GM19239 (cell line): Measurements from ENCODE around the gene CCND2.

Source experiments
- DNase-seq: peaks from one replicate; pipeline ENCODE4 v3.0.0; 2011; ENCODE audit warnings: low spot score; ENCODE audit not compliant: insufficient read length
- FAIRE-seq: peaks from 2 replicates; lab custom pipeline; 2011; peaks lifted over from hg19 to GRCh38; lab: Jason Lieb, UNC

CCND2 gene

DNA sequence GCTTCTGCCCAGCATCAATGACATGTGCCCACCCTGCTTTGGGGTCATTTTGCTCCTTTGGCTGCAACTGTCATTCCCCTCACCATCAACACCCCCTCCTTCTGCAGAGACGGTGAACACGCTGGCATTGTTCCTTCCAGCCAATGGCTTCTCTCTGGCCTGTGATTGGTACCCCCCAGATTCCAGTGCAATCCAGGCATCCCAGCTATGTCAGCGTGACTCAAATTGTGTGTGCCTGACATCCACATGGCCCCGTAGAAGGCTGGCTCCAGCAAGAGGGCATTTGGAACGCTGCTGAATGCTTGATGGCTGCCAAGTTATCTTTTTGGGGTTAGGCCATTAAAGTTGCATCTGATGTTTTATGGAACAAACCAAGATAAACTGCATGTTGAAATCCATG, 21.0 kb upstream of the CCND2 start:
- DNase-seq (no peak), FAIRE-seq (no peak)

- peak; percentile 8 for FAIRE-seq
These were observed 17.3 kb upstream of the CCND2 start for GRCh38 chr12:4256043-4256826.

DNA sequence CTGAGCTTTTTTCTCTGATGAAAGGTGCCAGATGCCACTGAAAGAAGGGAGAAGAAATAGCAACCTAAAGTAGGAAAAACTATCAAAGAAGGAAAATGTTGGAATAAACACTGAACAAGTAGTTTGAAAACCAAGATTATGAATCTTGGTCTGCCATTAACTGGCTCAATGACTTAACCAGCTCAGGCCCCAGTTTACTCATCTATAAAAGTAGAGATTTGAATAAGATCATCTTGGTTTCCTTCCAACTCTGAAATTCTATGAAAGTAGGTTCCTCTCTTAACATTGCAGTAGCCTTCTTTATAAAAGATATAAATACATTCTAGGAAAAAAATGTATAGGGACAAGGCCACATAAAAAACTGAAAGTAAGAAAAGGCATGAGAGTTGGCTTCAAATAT, 16.1 kb upstream of the CCND2 start:
- peak; percentile 83 for FAIRE-seq
- DNase-seq, result no peak

More at GRCh38 chr12:4256043-4256826, 17.3 kb upstream of the CCND2 start:
- no peak for DNase-seq

- DNase-seq (no peak), FAIRE-seq (no peak)
These were observed 14.5 kb upstream of the CCND2 start for GRCh38 chr12:4259099-4259498.

GRCh38 chr12:4261655-4262054, 11.9 kb upstream of the CCND2 start:
- FAIRE-seq (no peak), DNase-seq (no peak)

GRCh38 chr12:4265280-4265679, 8.3 kb upstream of the CCND2 start:
- DNase-seq, result no peak
- FAIRE-seq, result no peak

GRCh38 chr12:4266990-4267389, 6.6 kb upstream of the CCND2 start:
- FAIRE-seq, result peak; percentile 31
- DNase-seq, result no peak

DNA sequence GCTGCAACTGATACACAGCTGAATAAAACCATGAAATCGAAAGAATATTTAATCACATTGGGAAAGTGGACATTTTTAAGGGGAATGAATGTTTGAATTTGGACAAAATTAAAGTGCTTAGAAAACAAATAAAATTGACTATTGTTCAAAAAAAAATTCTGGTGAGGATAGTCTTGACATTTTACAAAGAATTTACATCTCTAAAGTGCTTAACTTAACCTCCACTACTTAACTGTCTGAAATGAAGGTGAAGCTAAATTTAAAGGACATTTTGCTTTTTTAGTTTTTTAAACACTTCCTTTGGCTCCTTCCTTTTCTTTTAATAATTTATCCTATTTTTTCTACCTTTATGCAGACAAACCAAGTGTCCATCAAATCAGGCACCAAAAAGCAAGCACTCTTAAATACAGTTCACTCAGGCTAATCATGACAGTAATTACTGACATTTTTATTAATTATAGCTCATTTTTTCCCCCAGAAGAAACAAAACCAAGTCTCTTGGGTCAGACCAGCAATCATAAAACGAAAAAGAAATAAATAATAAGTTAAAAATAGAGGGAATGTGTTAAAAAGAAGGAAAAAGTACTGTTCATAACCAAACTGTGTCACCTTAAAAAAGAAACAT, 5.7 kb upstream of the CCND2 start:
- no peak for DNase-seq
- FAIRE-seq, result no peak

DNA sequence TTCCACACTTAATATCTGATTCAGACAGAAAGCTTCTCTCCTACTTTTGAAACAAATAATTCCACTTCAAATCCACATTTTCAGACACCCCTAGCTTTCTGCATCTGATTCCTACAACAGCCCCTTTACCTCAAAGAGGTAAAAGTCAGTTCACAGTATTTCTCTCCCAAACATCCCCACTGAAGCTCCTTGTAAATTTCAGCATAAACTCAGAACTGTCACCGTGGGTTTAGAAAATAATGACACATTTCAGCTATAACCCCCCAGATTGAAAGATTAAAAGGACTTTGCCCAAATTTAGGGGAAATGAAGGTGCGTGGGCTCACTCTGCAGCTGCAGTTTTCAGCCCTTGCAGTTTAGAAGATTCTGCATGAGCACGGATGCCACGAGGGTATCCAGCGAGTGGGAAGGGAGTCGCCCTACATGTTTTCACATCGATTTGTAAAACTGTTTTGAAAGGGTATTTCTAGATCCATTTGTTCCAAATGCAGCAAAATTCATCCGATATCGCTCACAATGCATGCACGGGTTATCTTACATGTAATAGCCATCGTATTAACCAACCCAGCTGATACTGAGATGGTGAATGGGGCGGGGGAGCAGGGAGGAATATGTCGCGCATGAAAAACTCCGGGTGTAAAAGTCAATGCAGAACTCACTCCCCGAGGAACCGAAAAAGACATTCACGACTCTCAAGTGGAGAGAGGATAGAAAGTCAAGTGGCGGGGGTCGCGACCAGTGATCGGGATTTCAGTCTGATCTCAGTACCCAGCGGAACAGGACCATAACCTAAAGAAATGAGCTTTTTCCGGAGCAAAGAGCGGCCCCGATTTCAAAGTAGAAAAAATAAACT, 5.0 kb upstream of the CCND2 start:
- FAIRE-seq, result peak; percentile 85
- no peak for DNase-seq

- DNase-seq, result peak; percentile 67
- FAIRE-seq, result peak; percentile 64
These were observed 4.1 kb upstream of the CCND2 start for GRCh38 chr12:4269279-4269991.

DNA sequence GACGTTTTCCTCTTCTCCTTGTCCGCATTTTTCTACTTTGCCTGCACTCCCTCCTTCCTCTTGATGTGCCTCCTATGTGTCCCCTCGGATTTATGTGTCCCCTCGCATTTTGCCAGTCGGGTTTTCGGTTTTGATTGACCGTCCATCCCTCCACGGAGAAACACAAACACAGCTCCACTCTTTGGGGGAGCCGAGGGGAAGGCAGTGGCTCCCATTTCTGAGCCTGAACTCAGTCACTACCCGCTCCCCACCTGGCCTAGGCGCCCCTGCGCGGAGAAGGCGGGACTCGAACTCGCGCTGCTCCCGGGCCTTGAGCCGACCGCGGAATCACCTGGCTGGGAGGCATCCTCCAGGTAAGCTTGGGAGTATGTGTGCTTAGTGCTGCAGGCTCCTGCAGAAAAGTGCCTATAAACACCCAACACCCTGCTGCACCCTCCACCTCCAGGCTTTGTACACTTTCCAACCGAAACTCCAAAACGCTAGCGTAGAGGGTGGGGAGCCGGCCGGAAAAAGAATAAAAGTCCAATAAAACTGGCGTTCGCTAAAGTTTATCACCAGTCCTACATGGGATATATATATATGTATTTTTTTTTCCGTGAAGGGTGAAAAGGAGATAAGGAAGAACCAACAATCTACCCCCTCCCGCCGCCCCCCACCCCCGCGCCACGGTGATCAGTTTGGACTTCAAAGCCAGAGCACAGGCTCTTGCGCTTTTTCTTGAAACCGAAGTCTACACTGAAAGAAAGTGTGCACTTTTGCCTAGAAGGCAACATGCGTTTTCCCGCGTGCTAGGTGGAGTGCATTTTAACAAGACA, 3.3 kb upstream of the CCND2 start:
- no peak for DNase-seq
- peak; percentile 84 for FAIRE-seq

- DNase-seq (no peak), FAIRE-seq (peak; percentile 99)
These were observed 2.5 kb upstream of the CCND2 start for GRCh38 chr12:4270831-4271716.

- FAIRE-seq (no peak), DNase-seq (peak; percentile 68)
These were observed 1.7 kb upstream of the CCND2 start for GRCh38 chr12:4271717-4272423.

- DNase-seq (no peak), FAIRE-seq (no peak)
These were observed 914 bp upstream of the CCND2 start for GRCh38 chr12:4272424-4273272.

DNA sequence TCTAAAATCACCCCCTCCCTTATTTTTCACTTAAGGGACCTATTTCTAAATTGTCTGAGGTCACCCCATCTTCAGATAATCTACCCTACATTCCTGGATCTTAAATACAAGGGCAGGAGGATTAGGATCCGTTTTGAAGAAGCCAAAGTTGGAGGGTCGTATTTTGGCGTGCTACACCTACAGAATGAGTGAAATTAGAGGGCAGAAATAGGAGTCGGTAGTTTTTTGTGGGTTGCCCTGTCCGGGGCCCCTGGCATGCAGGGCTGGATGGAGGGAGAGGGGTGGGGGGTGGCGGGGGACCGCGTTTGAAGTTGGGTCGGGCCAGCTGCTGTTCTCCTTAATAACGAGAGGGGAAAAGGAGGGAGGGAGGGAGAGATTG, 300 bp upstream of the CCND2 start:
- FAIRE-seq (no peak), DNase-seq (no peak)

GRCh38 chr12:4274396-4275015, 944 bp downstream of the CCND2 start:
- FAIRE-seq (peak; percentile 53), DNase-seq (no peak)
